CD4-positive, alpha-beta T cell treated with Interleukin-10 for 1 hour (primary cell): ENCODE measurements around the gene TEX38.
"Not testable (repeated sequence)": the region's sequence is repeated elsewhere in the genome, so short reads cannot be mapped to it uniquely, and the experiment has no call there.

Experiments used
- DNase-seq: peaks from one replicate; pipeline ENCODE4 v3.0.0-alpha.2; 2020

TEX38 gene

GRCh38 chr1:46689897-46690296, 18.2 kb downstream of the TEX38 start:
- DNase-seq, result no peak

GRCh38 chr1:46690931-46691421, 19.3 kb downstream of the TEX38 start:
- no peak for DNase-seq

- DNase-seq, result no peak
These were observed 20.5 kb downstream of the TEX38 start for GRCh38 chr1:46691997-46692790.

GRCh38 chr1:46692811-46693770, 21.4 kb downstream of the TEX38 start:
- DNase-seq, result no peak

- not testable (repeated sequence) for DNase-seq
These were observed 23.0 kb downstream of the TEX38 start for GRCh38 chr1:46694676-46695075.

GRCh38 chr1:46697053-46697452, 25.4 kb downstream of the TEX38 start:
- no peak for DNase-seq

GRCh38 chr1:46699666-46700065, 28.0 kb downstream of the TEX38 start:
- no peak for DNase-seq

GRCh38 chr1:46703927-46704641, 32.4 kb downstream of the TEX38 start:
- no peak for DNase-seq

GRCh38 chr1:46705408-46705807, 33.8 kb downstream of the TEX38 start:
- no peak for DNase-seq

GRCh38 chr1:46708121-46708520, 36.5 kb downstream of the TEX38 start:
- no peak for DNase-seq

GRCh38 chr1:46714976-46715375, 43.3 kb downstream of the TEX38 start:
- DNase-seq, result no peak

- no peak for DNase-seq
These were observed 46.0 kb downstream of the TEX38 start for GRCh38 chr1:46717654-46718053.

- DNase-seq, result no peak
These were observed 46.7 kb downstream of the TEX38 start for GRCh38 chr1:46718340-46718726.

GRCh38 chr1:46718727-46719622, 47.3 kb downstream of the TEX38 start, which contains the start of gene EFCAB14:
Gene EFCAB14 (minus strand): TSS chr1:46719114. CDS start chr1:46718087, 1,027 bp downstream.
- peak; percentile 99 for DNase-seq

GRCh38 chr1:46719689-46720088, 48.0 kb downstream of the TEX38 start:
- DNase-seq, result no peak

- DNase-seq, result not testable (repeated sequence)
These were observed 48.7 kb downstream of the TEX38 start for GRCh38 chr1:46720319-46720718.

- DNase-seq, result no peak
These were observed 49.5 kb downstream of the TEX38 start for GRCh38 chr1:46721204-46721603.

GRCh38 chr1:46721686-46722205, 50.1 kb downstream of the TEX38 start:
- DNase-seq, result no peak
